SH-SY5Y (cell line): ENCODE results near the gene BRAT1.

ENCODE experiments used
- GATA2 ChIP-seq: IDR thresholded peaks from 2 replicates; pipeline ENCODE4 v1.6.1; 2011; ENCODE audit warnings: mild to moderate bottlenecking, low read depth, low read length
- GATA3 ChIP-seq: IDR thresholded peaks from 2 replicates; pipeline ENCODE4 v1.6.1; 2011; ENCODE audit warnings: low read depth, mild to moderate bottlenecking, low read length, moderate library complexity

GRCh38 chr7:2488681-2489080 lies 66.6 kb downstream of the BRAT1 start:
- no peak for TF ChIP-seq GATA2
- TF ChIP-seq GATA3: no peak
